ENCODE measurements around the gene PARD3.

Gene PARD3

DNA sequence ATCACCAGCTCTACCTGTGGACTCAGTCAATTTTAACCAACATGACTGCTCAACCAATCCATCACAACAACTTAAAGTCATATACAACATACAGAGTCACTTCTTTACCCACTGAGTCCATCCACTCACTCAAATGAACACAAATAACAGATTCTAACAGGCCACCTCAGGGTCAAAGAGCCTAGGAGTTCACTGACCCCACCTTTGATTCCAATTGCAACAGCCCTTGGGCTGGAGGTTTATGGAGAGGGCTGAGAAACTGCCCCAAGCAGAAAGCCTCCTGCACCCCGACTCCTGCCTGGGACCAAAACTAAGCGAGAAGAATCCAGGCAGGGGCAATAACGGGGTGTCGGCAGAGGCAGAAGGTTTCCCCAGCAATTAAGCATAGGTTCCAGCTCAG lies 263.8 kb downstream of the PARD3 start:
- Histone ChIP-seq H3K9me3 (ENCODE audit: severe bottlenecking) (no peaks in the 10 kb centered on the region), H3K36me3 (ENCODE audit: low read depth) (no peaks in the 10 kb centered on the region), H3K27me3 (ENCODE audit: insufficient read depth, poor library complexity, severe bottlenecking) (no peaks in the 10 kb centered on the region), H3K4me3 (ENCODE audit: severe bottlenecking) (no peak overlapping the region), H3K27ac (ENCODE audit: poor library complexity, severe bottlenecking) (no peak overlapping the region), H3K4me1 (ENCODE audit: insufficient read depth, poor library complexity, severe bottlenecking) (no peaks in the 10 kb centered on the region)
- no peak for DNase-seq (ENCODE audit: low spot score)
- TF ChIP-seq, protein P1, sequence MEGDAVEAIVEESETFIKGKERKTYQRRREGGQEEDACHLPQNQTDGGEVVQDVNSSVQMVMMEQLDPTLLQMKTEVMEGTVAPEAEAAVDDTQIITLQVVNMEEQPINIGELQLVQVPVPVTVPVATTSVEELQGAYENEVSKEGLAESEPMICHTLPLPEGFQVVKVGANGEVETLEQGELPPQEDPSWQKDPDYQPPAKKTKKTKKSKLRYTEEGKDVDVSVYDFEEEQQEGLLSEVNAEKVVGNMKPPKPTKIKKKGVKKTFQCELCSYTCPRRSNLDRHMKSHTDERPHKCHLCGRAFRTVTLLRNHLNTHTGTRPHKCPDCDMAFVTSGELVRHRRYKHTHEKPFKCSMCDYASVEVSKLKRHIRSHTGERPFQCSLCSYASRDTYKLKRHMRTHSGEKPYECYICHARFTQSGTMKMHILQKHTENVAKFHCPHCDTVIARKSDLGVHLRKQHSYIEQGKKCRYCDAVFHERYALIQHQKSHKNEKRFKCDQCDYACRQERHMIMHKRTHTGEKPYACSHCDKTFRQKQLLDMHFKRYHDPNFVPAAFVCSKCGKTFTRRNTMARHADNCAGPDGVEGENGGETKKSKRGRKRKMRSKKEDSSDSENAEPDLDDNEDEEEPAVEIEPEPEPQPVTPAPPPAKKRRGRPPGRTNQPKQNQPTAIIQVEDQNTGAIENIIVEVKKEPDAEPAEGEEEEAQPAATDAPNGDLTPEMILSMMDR (IDR thresholded peaks at IDR 0.05; ENCODE audit: poor library complexity, severe bottlenecking): no peak
- ATAC-seq (ENCODE audit: low read depth): no peak

DNA sequence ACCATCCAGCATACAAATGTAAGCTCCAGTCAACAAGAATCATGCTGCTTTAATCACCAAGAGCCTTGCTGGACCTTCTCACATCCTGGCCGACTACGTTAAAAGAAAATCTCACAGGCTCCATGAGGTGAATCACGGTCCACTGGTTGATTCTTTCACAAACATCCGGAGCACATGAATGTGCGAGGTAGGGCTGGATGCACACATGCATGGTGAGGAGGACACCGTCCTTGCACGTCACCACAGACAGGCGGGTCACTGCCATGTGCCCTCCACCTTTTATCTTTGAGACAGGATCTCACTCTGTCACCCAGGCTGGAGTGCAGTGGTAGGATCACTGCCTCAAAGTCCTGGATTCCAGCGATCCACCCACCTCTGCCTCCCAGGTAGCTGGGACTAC lies 265.1 kb downstream of the PARD3 start:
- Histone ChIP-seq H3K36me3 (ENCODE audit: low read depth) (no peaks in the 10 kb centered on the region), H3K4me1 (ENCODE audit: insufficient read depth, poor library complexity, severe bottlenecking) (no peaks in the 10 kb centered on the region), H3K9me3 (ENCODE audit: severe bottlenecking) (no peaks in the 10 kb centered on the region), H3K27me3 (ENCODE audit: insufficient read depth, poor library complexity, severe bottlenecking) (no peaks in the 10 kb centered on the region), H3K4me3 (ENCODE audit: severe bottlenecking) (no peak overlapping the region), H3K27ac (ENCODE audit: poor library complexity, severe bottlenecking) (no peak overlapping the region)
- TF ChIP-seq, protein P1 (IDR thresholded peaks at IDR 0.05; ENCODE audit: poor library complexity, severe bottlenecking): no peak
- DNase-seq (ENCODE audit: low spot score) (no peak), ATAC-seq (ENCODE audit: low read depth) (no peak)

DNA sequence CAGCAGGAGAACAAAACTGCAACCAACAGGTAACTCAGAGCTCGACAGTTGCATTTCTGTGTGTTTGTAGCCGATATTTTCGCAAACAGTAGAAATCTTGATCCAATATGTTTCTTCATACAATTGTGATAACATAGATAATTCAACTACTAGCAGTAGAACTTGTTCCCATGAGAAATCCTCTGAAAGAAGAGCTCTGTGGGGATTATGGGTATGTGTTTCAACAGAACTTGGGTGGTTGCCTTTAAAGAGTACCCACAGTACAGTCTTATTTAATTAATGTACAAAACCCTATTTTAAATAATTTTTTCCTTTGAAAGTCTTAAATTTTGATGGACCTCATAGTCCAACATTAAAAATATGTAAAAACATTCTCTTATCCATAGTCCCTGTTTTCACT lies 266.1 kb downstream of the PARD3 start:
- Histone ChIP-seq H3K27me3 (ENCODE audit: insufficient read depth, poor library complexity, severe bottlenecking) (no peaks in the 10 kb centered on the region), H3K4me3 (ENCODE audit: severe bottlenecking) (no peak overlapping the region), H3K9me3 (ENCODE audit: severe bottlenecking) (no peaks in the 10 kb centered on the region), H3K27ac (ENCODE audit: poor library complexity, severe bottlenecking) (no peak overlapping the region), H3K36me3 (ENCODE audit: low read depth) (no peaks in the 10 kb centered on the region), H3K4me1 (ENCODE audit: insufficient read depth, poor library complexity, severe bottlenecking) (no peaks in the 10 kb centered on the region)
- TF ChIP-seq, protein P1 (IDR thresholded peaks at IDR 0.05; ENCODE audit: poor library complexity, severe bottlenecking): no peak
- ATAC-seq (ENCODE audit: low read depth) (no peak), DNase-seq (ENCODE audit: low spot score) (no peak)

DNA sequence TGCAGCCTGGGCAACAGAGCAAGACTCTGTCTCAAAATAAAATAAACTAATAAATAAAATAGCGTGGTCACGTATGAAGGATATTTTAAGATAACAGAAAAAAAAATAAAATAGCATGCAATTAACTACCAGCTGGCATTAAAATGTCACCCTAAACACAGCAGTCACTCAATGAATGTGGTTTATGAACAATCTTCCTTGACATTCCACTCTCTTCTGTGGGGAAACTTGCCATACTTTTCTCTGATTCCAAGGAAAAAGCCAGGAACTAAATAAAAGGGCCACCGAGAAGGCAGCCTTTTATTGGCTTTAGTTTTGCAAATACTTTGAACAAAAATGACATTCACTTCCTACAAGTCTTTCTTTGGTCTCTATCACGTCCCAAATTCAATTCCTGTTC lies 266.6 kb downstream of the PARD3 start:
- Histone ChIP-seq H3K4me1 (ENCODE audit: insufficient read depth, poor library complexity, severe bottlenecking) (no peaks in the 10 kb centered on the region), H3K27ac (ENCODE audit: poor library complexity, severe bottlenecking) (no peak overlapping the region), H3K36me3 (ENCODE audit: low read depth) (no peaks in the 10 kb centered on the region), H3K4me3 (ENCODE audit: severe bottlenecking) (no peak overlapping the region), H3K9me3 (ENCODE audit: severe bottlenecking) (no peaks in the 10 kb centered on the region), H3K27me3 (ENCODE audit: insufficient read depth, poor library complexity, severe bottlenecking) (no peaks in the 10 kb centered on the region)
- TF ChIP-seq, protein P1 (IDR thresholded peaks at IDR 0.05; ENCODE audit: poor library complexity, severe bottlenecking): no peak
- DNase-seq (ENCODE audit: low spot score) (no peak), ATAC-seq (ENCODE audit: low read depth) (no peak)

DNA sequence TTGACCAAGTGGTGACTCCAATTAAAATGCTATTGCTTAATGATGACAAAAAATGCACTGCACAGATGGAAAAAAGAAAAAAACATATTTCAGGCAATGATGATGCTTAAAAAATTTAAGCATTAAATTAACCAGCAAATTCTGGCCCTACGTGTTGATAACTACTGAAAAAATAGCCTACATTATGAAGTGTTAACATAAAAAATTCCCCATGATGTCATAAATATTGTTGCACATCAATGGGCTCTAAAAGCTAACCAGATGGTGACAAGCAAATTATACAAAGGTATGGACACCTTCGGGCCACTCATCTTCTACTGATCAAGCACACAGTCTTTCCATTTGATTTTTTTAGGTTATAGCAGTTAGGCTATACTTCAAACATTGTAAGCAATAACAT lies 267.4 kb downstream of the PARD3 start:
- TF ChIP-seq, protein P1 (IDR thresholded peaks at IDR 0.05; ENCODE audit: poor library complexity, severe bottlenecking): no peak
- Histone ChIP-seq H3K4me1 (ENCODE audit: insufficient read depth, poor library complexity, severe bottlenecking) (no peaks in the 10 kb centered on the region), H3K4me3 (ENCODE audit: severe bottlenecking) (no peak overlapping the region), H3K9me3 (ENCODE audit: severe bottlenecking) (no peaks in the 10 kb centered on the region), H3K36me3 (ENCODE audit: low read depth) (no peaks in the 10 kb centered on the region), H3K27me3 (ENCODE audit: insufficient read depth, poor library complexity, severe bottlenecking) (no peaks in the 10 kb centered on the region), H3K27ac (ENCODE audit: poor library complexity, severe bottlenecking) (no peak overlapping the region)
- DNase-seq (ENCODE audit: low spot score) (no peak), ATAC-seq (ENCODE audit: low read depth) (no peak)
